Measurements from ENCODE around the gene ZNF487. TPM values are rescaled to one million over a fixed set of nuclear protein-coding genes. Genes with fewer than 3 reads are reported as not detected.
"Not testable (repeated sequence)": the region's sequence is repeated elsewhere in the genome, so short reads cannot be mapped to it uniquely, and the experiment has no call there.

Gene ZNF487
- 1 to 10 TPM; 6.1 TPM for total RNA-seq

DNA sequence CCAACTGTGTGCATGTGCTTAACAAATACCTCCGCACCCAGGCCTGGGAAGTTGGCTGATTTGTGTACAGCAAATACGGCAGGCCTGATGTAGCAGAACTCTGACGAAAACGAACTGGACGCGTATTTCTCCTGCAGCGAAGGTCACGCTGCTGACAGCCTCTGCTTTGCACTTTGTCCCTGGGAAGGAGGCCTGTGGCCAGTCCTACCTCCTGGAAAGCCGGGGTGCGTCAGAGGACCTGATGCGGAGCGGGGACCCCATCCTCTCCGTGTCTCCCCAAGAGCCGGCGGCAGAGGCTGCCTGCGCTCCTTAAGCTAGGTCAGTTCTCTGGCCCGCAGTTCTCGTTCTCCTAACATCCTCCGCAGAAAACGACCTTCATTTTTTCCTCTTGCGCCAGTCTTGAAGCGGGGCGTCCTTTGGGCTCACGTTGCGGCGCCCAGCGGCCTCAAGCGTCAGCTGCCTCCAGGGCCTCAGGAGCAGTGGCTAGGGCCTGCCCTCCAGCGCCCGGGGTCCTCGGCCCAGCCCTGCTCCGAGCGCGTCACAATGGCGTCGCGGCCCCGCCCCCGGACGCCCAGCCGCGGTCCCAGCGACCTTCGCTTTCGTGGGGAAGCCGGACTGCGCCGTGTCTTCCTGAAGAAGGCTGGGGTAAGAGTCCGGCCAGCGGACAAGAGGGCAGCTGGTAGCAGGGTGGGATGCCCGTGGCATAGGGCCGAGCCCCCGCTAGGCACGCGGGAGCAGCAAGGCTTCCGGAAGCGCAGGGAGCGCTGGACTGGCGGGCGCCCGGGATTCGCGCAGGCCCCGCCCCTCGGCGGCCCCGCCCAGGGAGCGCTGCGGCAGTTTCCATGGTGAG, at the start of gene ZNF487:
TSS of gene ZNF487 (plus strand) at position 821 of the 850 bp plus-strand sequence. CDS start 38,703 bp downstream, outside the sequence.
- Mint-ChIP-seq H3K27ac (peak within 1 kb of the TSS; percentile 95), H3K4me1 (peaks cover 32% of the 10 kb centered on the region), H3K36me3 (ENCODE audit: low read depth) (peaks cover 15% of the 10 kb centered on the region), H3K9me3 (no peaks in the 10 kb centered on the region), H3K4me3 (peak within 1 kb of the TSS; percentile 95), H3K27me3 (no peaks in the 10 kb centered on the region)
- ChIA-PET CTCF (interaction anchor here (0.7 to 1.8 kb wide), 8 partner anchors 9 to 89 kb away, joined by 3 to 7 read pairs (median 3); no protein-coding TSS in a partner anchor), POLR2A (interaction anchor here (0.6 to 4.0 kb wide), 16 partner anchors 8 to 299 kb away, joined by 3 to 68 read pairs (median 6); partner anchors contain the start of genes CSGALNACT2 and HNRNPF)
- DNase-seq = peak; percentile 92

DNA sequence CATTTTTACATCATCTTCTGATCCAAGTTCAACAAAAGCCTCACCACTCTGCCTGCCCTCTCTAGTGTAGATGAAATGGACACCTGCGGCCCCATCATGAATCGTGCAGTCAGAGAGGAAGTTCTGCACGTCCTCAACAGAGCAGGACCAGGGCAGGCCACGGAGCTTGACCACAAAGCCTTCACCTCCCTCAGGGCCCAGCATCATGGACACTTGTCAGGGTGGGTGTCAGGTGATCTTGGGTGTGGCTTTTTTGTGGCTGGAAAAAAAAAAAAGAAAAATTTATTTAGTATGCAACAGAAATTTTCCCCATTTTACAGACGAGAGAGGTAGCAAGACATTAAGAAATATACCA, 49.3 kb upstream of the ZNF487 start:
- Mint-ChIP-seq H3K4me1 (peaks cover 70% of the 10 kb centered on the region), H3K27ac (peak overlapping the region; percentile 40), H3K36me3 (ENCODE audit: low read depth) (peaks cover 79% of the 10 kb centered on the region), H3K9me3 (no peaks in the 10 kb centered on the region), H3K27me3 (no peaks in the 10 kb centered on the region), H3K4me3 (no peak overlapping the region)
- DNase-seq = no peak
- POLR2A ChIA-PET = interaction anchor here (0.7 to 2.6 kb wide), 4 partner anchors 8 to 70 kb away, joined by 4 to 13 read pairs (median 5); no protein-coding TSS in a partner anchor
- CTCF ChIA-PET = no interaction called here

DNA sequence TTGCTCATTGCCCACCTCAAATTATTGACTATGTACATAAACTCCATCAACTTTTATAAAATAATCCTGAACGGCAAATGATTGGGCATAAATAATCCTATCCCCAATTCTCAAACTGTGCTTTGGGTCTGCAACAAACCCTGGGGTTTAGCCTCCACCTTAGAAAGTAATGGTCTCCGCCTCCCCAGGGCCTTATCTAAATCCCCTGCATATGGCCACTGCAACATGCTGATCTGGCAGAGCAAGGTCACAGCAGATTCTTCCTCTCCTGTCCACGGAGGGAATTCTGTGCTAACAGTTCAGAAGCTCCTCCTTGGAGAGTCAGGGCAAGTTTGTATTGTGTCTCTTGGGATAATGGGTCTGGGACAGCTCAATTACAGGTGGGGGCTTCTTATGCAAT, 47.0 kb upstream of the ZNF487 start:
- DNase-seq = no peak
- CTCF ChIA-PET = interaction anchor here (0.8 to 1.7 kb wide), 5 partner anchors 10 to 70 kb away, joined by 3 to 7 read pairs (median 3); no protein-coding TSS in a partner anchor
- Mint-ChIP-seq H3K27ac (peak overlapping the region; percentile 22), H3K27me3 (no peaks in the 10 kb centered on the region), H3K9me3 (no peaks in the 10 kb centered on the region), H3K4me1 (peaks cover 87% of the 10 kb centered on the region), H3K4me3 (no peak overlapping the region), H3K36me3 (ENCODE audit: low read depth) (peaks cover 92% of the 10 kb centered on the region)
- POLR2A ChIA-PET = interaction anchor here (1.0 to 3.0 kb wide), 6 partner anchors 10 to 72 kb away, joined by 3 to 14 read pairs (median 8); partner anchors contain the start of gene HNRNPF

DNA sequence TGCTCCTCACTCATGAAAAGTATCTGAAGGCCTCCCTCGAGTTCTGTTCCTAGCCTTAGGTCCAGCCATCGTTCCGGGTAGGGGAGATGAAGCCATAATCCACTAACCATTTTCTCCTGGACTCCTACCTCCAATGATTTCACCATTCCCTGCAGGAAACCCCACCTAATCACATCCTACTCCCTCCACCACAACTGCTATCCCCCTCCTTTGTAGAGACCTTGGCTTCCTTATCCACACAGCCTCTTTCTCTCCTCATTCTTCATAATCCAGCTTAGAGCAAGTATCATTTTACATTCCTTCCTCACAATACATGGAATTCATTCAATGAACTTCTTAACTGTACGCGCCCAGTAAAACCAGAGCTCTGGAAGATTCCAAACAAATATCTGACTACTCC, 46.6 kb upstream of the ZNF487 start:
- H3K4me3 Mint-ChIP-seq = no peak overlapping the region
- peak overlapping the region; percentile 22 for H3K27ac Mint-ChIP-seq
- no peaks in the 10 kb centered on the region for H3K9me3 Mint-ChIP-seq
- ChIA-PET CTCF (interaction anchor here (0.5 to 1.7 kb wide), 10 partner anchors 10 to 124 kb away, joined by 3 to 7 read pairs (median 3); no protein-coding TSS in a partner anchor), POLR2A (interaction anchor here (1.0 to 3.0 kb wide), 5 partner anchors 10 to 71 kb away, joined by 4 to 14 read pairs (median 10); partner anchors contain the start of gene HNRNPF)
- no peak for DNase-seq
- H3K27me3 Mint-ChIP-seq = no peaks in the 10 kb centered on the region
- H3K36me3 Mint-ChIP-seq (ENCODE audit: low read depth) = peaks cover 95% of the 10 kb centered on the region
- H3K4me1 Mint-ChIP-seq = peaks cover 91% of the 10 kb centered on the region

DNA sequence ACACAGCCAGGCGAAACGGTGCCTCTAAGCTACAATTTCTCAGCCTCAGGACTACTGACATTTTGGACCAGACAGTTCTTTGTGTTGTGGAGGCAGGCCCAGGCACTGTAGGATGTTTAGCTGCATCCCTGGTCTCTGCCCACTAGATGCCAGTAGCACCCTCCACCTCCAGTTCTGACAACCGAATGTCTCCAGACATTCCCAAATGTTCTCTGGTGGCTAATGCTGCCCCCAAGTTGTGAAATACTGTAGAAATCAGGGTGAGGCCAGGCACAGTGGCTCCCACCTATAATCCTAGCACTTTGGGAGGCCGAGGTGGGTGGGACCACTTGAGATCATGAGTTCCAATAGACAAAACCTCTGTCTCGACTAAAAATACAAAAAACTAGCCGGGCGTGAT, 46.2 kb upstream of the ZNF487 start:
- CTCF ChIA-PET = interaction anchor here (0.5 to 1.7 kb wide), 10 partner anchors 10 to 125 kb away, joined by 3 to 7 read pairs (median 3); no protein-coding TSS in a partner anchor
- no peak for DNase-seq
- POLR2A ChIA-PET = interaction anchor here (1.0 to 3.0 kb wide), 6 partner anchors 9 to 71 kb away, joined by 4 to 14 read pairs (median 8); partner anchors contain the start of gene HNRNPF

DNA sequence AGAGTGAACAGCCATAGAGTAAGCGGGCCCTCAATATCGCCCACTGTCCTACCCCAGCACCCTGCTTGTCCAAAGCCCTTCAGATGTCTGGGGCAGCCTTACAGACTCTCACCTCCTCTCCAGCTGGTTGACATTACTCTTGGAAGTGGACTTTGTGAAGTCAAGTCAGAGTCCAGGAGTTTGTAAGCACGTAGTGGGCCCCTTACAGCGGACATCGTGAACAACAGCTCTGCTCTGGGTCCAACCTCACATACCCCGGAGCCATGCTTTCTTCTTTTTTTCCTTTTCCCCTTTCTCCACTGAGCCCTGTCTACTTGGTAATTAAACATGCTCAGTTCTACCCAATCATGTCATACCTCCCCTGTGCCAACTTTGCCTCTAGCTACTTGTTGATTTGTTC, 45.4 kb upstream of the ZNF487 start:
- Mint-ChIP-seq H3K9me3 (no peaks in the 10 kb centered on the region), H3K4me1 (peaks cover 89% of the 10 kb centered on the region), H3K27me3 (no peaks in the 10 kb centered on the region), H3K36me3 (ENCODE audit: low read depth) (peaks cover 99% of the 10 kb centered on the region), H3K27ac (peak overlapping the region; percentile 45), H3K4me3 (no peak overlapping the region)
- ChIA-PET CTCF (interaction anchor here (1.1 to 1.7 kb wide), 2 partner anchors 16 to 46 kb away, joined by 3 to 7 read pairs; partner anchors contain the start of gene ZNF487), POLR2A (interaction anchor here (0.6 to 3.0 kb wide), 6 partner anchors 8 to 57 kb away, joined by 3 to 14 read pairs (median 4); partner anchors contain the start of gene HNRNPF)
- DNase-seq = no peak

More for the DNA sequence above, 46.2 kb upstream of the ZNF487 start:
- H3K36me3 Mint-ChIP-seq (ENCODE audit: low read depth) = peaks cover 95% of the 10 kb centered on the region
- no peak overlapping the region for H3K4me3 Mint-ChIP-seq
- H3K9me3 Mint-ChIP-seq = no peaks in the 10 kb centered on the region
- peak overlapping the region; percentile 22 for H3K27ac Mint-ChIP-seq
- H3K4me1 Mint-ChIP-seq = peaks cover 90% of the 10 kb centered on the region
- no peaks in the 10 kb centered on the region for H3K27me3 Mint-ChIP-seq

DNA sequence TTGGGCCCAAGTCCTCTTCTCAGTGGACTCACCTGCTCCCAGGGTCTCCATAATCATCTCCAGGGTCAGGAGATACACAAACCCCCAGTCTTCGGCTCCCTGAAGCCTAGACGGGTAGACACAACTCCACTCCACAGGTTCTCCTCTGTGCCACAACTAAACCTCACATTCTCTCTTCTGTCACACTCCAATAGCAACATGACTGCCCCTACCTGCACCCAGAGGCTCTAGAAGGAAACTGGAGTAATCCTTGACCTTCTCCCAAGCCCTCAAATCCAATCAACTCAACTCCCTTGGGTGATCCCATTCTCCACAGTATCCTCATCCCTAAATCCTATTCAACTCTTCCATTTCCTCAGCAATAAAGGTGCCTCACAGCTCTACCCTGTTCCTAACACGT, 44.2 kb upstream of the ZNF487 start:
- no peaks in the 10 kb centered on the region for H3K9me3 Mint-ChIP-seq
- ChIA-PET CTCF (interaction anchor here (1.1 kb wide), 1 partner anchor 44 kb away, joined by 3 read pairs; the partner anchor contains the start of gene ZNF487), POLR2A (interaction anchor here (2.1 to 8.1 kb wide), 3 partner anchors 11 to 27 kb away, joined by 5 to 192 read pairs (median 75); no protein-coding TSS in a partner anchor)
- no peak for DNase-seq
- H3K27ac Mint-ChIP-seq = peak overlapping the region; percentile 57
- H3K27me3 Mint-ChIP-seq = no peaks in the 10 kb centered on the region
- peaks cover 76% of the 10 kb centered on the region for H3K4me1 Mint-ChIP-seq
- H3K4me3 Mint-ChIP-seq = no peak overlapping the region
- peaks cover 94% of the 10 kb centered on the region for H3K36me3 Mint-ChIP-seq (ENCODE audit: low read depth)

DNA sequence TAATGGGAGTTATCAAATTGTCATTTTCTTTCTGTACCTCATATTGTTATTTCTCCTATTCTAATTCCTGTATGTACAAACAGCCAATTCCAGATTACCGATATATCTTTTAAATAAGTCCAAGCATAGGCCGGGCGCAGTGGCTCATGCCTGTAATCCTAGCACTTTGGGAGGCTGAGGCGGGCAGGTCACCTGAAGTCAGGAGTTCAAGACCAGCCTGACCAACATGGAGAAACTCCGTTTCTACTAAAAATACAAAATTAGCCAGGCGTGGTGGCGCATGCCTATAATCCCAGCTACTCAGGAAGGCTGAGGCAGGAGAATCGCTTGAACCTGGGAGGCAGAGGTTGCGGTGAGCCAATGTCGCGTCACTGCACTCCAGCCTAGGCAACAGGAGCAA, 43.7 kb upstream of the ZNF487 start:
- Mint-ChIP-seq H3K4me1 (peaks cover 75% of the 10 kb centered on the region), H3K27ac (peak overlapping the region; percentile 57), H3K36me3 (ENCODE audit: low read depth) (peaks cover 94% of the 10 kb centered on the region)
- not testable (repeated sequence) for DNase-seq, H3K27me3 Mint-ChIP-seq, H3K4me3 Mint-ChIP-seq, H3K9me3 Mint-ChIP-seq
- POLR2A ChIA-PET = interaction anchor here (1.1 to 8.1 kb wide), 5 partner anchors 11 to 100 kb away, joined by 4 to 192 read pairs (median 6); no protein-coding TSS in a partner anchor
- CTCF ChIA-PET = interaction anchor here (1.3 kb wide), 1 partner anchor 68 kb away, joined by 5 read pairs; no protein-coding TSS in a partner anchor

DNA sequence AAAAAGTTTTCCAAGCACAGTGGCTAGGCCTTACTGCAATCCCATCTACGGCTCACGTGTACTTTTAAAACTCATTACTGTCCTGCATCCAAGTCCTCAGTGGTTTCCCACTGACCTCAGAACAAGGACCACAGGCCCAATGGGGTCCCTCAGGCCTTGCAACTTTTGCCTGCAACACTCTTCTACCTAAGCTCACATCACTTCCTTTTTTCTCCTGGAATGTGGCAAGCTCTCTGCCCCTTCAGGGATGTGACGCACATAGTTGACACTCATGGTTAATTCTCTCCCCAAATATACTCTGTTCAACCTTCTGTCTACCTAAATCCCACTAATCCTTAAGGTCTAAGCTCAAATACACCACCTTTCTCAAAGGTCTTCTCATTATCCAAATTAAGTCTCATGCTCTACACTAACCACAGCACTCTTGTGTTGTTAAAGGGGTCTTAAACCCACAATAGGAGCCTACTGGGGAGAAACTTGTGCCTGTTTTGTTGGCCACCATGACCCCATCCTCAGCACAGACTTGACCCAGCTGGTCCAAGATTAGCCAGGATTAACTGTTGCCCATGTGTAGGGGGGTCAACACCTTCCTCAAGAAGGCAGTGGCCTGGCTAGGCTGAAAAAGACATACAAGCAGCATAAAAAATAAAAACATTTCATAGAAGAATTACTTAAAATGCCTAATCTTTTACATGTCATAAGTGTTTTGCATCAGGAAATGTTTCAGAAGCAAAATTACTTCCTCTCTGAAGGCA, 43.1 kb upstream of the ZNF487 start:
- ChIA-PET POLR2A (interaction anchor here (0.7 to 8.1 kb wide), 10 partner anchors 10 to 100 kb away, joined by 3 to 192 read pairs (median 9); partner anchors contain the start of genes HNRNPF and ZNF487), CTCF (interaction anchor here (1.1 to 3.7 kb wide), 3 partner anchors 9 to 67 kb away, joined by 3 to 11 read pairs (median 5); partner anchors contain the start of gene HNRNPF)
- H3K36me3 Mint-ChIP-seq (ENCODE audit: low read depth) = peaks cover 92% of the 10 kb centered on the region
- H3K9me3 Mint-ChIP-seq = no peaks in the 10 kb centered on the region
- H3K27me3 Mint-ChIP-seq = no peaks in the 10 kb centered on the region
- peak overlapping the region; percentile 91 for H3K4me3 Mint-ChIP-seq
- H3K27ac Mint-ChIP-seq = peak overlapping the region; percentile 51
- H3K4me1 Mint-ChIP-seq = peaks cover 73% of the 10 kb centered on the region
- DNase-seq = no peak

DNA sequence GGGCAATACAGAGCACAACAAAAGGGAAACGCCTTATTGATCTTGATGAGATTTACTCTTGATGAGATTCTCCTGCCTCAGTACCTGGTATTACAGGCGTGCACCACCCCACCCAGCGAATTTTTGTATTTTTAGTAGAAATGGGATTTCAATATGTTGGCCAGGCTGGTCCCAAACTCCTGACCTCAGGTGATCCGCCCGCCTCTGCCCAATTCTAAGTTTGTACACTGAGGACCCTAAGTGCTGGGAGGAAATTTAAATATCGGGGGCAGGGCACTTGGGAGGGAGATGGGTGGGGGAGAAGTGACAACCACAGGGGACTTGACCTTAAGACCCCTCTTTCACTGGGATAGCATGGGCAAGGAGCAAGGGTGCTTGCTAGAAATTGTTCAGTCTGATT, 42.0 kb upstream of the ZNF487 start:
- H3K9me3 Mint-ChIP-seq = no peaks in the 10 kb centered on the region
- ChIA-PET CTCF (interaction anchor here (0.6 to 3.7 kb wide), 4 partner anchors 8 to 15 kb away, joined by 3 to 11 read pairs (median 5); partner anchors contain the start of gene HNRNPF), POLR2A (interaction anchor here (1.2 to 8.1 kb wide), 9 partner anchors 9 to 256 kb away, joined by 4 to 192 read pairs (median 37); partner anchors contain the start of genes CSGALNACT2, HNRNPF and ZNF487)
- peak overlapping the region; percentile 88 for H3K27ac Mint-ChIP-seq
- peaks cover 90% of the 10 kb centered on the region for H3K36me3 Mint-ChIP-seq (ENCODE audit: low read depth)
- peaks cover 76% of the 10 kb centered on the region for H3K4me1 Mint-ChIP-seq
- no peaks in the 10 kb centered on the region for H3K27me3 Mint-ChIP-seq
- no peak for DNase-seq
- peak overlapping the region; percentile 91 for H3K4me3 Mint-ChIP-seq

DNA sequence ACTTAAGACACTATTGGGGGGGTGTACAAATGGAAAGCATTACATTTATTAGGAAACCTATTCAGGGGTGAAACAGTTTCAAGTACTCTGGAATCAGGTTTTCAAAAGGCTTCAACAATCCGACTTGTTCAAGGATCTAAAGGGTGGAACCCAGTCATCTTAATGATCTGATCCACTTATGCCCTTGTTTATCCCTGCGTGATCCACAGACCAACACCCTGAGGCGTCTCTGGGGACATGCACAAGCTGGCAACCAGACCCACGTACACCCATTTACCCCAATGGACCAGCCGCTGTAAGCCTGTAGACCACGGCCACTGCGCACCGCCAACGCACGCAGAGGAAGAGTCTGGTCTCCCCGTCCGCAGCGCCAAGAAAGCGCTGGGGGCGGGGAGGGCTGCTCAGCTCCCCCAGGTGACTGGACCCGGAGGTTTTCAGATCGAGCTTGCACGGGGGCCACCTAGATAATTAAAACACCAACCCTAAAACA, 41.3 kb upstream of the ZNF487 start:
- Mint-ChIP-seq H3K36me3 (ENCODE audit: low read depth) (peaks cover 88% of the 10 kb centered on the region), H3K27ac (peak overlapping the region; percentile 88), H3K9me3 (no peaks in the 10 kb centered on the region), H3K4me1 (peaks cover 76% of the 10 kb centered on the region), H3K27me3 (no peaks in the 10 kb centered on the region), H3K4me3 (peak overlapping the region; percentile 91)
- peak; percentile 55 for DNase-seq
- ChIA-PET POLR2A (interaction anchor here (0.7 to 8.1 kb wide), 22 partner anchors 8 to 275 kb away, joined by 3 to 192 read pairs (median 6); partner anchors contain the start of genes CSGALNACT2, HNRNPF, ZNF239 and ZNF487), CTCF (interaction anchor here (0.8 to 3.7 kb wide), 7 partner anchors 8 to 102 kb away, joined by 3 to 11 read pairs (median 4); partner anchors contain the start of gene HNRNPF)
